ENCODE measurements around the gene LTBR.

The LTBR gene

GRCh38 chr12:6376079-6376869 lies 7.7 kb upstream of the LTBR start:
- TF ChIP-seq, protein P1, sequence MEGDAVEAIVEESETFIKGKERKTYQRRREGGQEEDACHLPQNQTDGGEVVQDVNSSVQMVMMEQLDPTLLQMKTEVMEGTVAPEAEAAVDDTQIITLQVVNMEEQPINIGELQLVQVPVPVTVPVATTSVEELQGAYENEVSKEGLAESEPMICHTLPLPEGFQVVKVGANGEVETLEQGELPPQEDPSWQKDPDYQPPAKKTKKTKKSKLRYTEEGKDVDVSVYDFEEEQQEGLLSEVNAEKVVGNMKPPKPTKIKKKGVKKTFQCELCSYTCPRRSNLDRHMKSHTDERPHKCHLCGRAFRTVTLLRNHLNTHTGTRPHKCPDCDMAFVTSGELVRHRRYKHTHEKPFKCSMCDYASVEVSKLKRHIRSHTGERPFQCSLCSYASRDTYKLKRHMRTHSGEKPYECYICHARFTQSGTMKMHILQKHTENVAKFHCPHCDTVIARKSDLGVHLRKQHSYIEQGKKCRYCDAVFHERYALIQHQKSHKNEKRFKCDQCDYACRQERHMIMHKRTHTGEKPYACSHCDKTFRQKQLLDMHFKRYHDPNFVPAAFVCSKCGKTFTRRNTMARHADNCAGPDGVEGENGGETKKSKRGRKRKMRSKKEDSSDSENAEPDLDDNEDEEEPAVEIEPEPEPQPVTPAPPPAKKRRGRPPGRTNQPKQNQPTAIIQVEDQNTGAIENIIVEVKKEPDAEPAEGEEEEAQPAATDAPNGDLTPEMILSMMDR (IDR thresholded peaks at IDR 0.05; ENCODE audit: extremely low read depth, missing control alignments), result no peak
- DNase-seq (ENCODE audit: low spot score), result peak; percentile 47

DNA sequence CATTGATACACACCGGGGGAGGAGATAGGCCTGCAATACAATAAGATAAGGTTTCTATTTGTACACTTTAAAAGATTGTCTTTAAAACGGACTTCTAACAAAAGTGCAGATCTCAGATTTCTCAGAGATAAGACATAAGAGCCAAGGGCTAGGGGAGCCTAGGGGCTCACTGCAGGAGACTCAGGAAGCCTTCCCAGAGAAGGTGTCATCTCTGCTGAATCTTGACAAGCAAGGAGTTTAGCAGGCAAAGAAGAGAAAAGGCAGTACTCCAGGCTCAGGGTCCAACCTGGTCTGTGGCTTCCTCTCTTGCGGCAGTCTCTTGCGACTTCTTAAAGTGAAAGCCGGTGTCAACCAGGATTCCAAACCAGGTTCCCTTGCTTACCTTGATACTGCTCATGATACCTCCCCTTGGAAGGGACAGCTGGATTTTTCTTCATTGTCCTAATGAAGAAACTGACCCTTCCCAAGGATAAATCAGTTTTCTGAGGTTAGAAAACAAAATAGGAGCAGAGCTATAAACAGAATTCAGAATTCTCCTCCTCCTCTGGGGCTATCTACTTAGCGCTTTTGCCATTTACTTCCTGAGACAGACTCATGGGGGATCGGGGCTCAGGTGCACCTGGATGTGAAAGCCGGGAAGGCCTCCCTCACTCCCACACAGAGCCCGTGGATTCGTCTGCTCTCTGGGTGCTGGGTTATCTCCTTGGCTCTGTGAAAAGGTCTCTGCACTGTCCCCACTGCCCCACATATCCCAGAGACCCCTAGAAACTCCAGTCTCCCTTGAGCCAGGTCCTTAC lies 6.9 kb upstream of the LTBR start:
- DNase-seq (ENCODE audit: low spot score), result peak; percentile 32
- TF ChIP-seq, protein P1 (IDR thresholded peaks at IDR 0.05; ENCODE audit: extremely low read depth, missing control alignments), result no peak

GRCh38 chr12:6377667-6377994 lies 6.3 kb upstream of the LTBR start:
- DNase-seq (ENCODE audit: low spot score), result no peak
- TF ChIP-seq, protein P1 (IDR thresholded peaks at IDR 0.05; ENCODE audit: extremely low read depth, missing control alignments), result no peak

DNA sequence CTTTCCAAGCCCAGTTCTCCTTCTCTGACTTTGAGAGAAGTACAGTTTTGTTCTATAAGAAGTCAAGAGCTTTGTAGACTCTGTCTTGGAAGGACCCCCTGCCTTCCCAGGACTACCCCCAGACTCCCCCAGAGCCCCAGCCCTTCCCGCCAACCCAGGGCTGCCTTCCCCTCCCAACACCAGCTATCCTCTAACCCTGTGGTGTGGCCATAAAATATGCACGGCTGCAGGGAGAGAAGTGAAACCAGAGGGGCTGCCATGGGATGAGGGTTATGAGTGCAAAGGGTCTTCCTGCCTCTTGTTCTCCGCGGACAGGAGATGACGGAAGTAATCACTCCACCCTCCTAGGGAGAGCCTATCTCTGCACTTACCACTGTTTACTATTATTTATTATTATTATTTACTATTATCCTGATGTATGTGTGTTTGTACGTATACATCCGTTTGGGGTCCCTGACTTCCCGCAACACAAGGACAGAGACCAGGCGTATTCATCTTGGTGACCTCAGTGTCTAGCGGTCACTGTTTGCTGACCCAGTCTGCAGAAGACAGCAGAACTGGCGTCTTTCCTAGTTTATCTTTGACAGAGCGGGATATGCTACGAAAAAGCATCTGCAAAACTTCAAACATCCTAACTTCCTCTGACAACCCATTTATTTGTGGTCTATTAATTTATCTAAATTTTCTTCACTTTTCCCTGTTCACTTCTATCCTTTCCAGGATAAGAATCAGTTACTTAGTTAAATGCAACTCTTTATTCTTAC lies 5.1 kb upstream of the LTBR start:
- DNase-seq (ENCODE audit: low spot score), result no peak

DNA sequence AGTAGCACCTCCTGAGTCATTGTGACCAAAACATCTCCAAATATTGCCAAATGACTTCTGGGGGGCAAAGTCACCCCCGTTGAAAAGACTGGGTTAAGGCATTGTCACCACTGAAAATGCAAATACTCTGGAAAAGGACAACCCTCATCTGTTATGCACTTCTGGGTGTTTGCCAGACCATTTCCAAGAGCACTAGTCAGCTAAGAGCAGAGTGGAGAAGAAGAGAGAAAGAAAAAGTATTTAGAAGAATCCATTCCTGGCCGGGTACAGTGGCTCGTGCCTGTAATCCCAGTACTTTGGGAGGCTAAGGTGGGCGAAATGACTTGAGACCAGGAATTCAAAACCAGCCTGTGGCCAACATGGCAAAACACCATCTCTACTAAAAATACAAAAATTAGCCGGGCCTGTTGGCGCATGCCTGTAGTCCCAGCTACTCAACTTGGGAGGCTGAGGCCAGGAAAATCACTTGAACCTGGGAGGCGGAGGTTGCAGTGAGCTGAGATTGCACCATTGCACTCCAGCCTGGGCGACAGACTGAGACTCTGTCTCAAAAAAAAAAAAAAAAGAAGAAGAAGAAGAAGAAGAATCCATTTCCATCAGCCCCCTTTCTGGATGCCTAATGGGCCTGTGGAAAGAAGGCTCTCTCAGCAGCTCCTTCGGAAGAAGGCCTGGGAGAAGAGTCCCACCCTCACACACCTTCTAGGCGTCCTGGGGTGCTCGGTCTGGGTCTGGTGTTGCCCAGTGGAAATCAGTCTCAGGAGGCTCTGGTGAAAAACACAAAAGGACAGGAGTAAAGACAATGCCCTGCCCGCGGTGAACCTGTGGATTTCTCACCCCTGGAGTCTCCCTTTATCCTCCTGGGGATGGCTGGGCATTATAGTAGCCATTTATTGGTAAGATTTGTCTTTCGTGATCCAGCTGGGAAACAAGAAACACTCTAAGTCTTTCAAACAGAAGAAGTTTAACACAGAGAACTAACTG lies 3.5 kb upstream of the LTBR start:
- DNase-seq (ENCODE audit: low spot score), result no peak
- TF ChIP-seq, protein P1 (IDR thresholded peaks at IDR 0.05; ENCODE audit: extremely low read depth, missing control alignments), result no peak

More for the DNA sequence above, 5.1 kb upstream of the LTBR start:
- TF ChIP-seq, protein P1 (IDR thresholded peaks at IDR 0.05; ENCODE audit: extremely low read depth, missing control alignments), result no peak

DNA sequence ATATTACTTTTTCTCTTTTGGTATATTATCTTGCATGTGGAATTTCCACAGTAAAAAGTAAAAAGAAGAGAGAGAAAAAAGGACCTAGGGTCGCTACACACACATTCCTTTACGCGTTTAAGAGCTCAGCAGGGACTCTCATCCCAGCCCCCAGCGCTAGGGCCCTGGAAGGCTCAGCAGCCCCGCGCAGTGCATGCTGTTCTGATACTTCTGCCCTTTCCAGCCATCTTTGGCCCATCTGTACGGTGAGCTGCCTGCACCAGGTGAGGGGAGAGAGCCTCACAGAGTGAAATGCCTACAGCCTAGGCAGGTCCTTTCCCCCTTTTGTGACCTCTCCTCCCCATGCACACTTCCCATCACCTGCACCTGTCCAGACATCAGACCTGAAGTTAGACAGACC lies 1.6 kb upstream of the LTBR start:
- no peak for DNase-seq (ENCODE audit: low spot score)

More for the DNA sequence above, 1.6 kb upstream of the LTBR start:
- TF ChIP-seq, protein P1 (IDR thresholded peaks at IDR 0.05; ENCODE audit: extremely low read depth, missing control alignments), result no peak
